Lower lobe of right lung (tissue), 2 donors: ENCODE results near the gene ANKRD9. TPM values are rescaled to one million over a fixed set of nuclear protein-coding genes. Genes with fewer than 3 reads are reported as not detected.

Source experiments
- ATAC-seq, 2 donors: fragments of 200-7000 bp; cut with Tn5 transposase; one replicate each; pipeline ENCODE4 v1.9.1; 2020 to 2022; ENCODE audit warnings: mild to moderate bottlenecking in 2 of 2, moderate library complexity in 2 of 2
- DNase-seq: peaks from one replicate; pipeline ENCODE4 v3.0.0-alpha.2; 2020
- H3K27ac ChIP-seq: fragments of 200-600 bp; one replicate; pipeline ENCODE4 v1.8.0; 2022
- H3K27me3 ChIP-seq: fragments of 200-600 bp; one replicate; pipeline ENCODE4 v1.8.0; 2022; ENCODE audit warnings: low read depth
- H3K36me3 ChIP-seq: fragments of 200-600 bp; one replicate; pipeline ENCODE4 v1.8.0; 2022; ENCODE audit warnings: mild to moderate bottlenecking
- H3K4me1 ChIP-seq: fragments of 200-600 bp; one replicate; pipeline ENCODE4 v1.8.0; 2022
- H3K4me3 ChIP-seq: fragments of 200-600 bp; one replicate; pipeline ENCODE4 v1.8.0; 2022; ENCODE audit warnings: mild to moderate bottlenecking
- H3K9me3 ChIP-seq: fragments of 200-600 bp; one replicate; pipeline ENCODE4 v1.8.0; 2022
- CTCF ChIP-seq: fragments of 200-600 bp; IDR thresholded peaks from one replicate; pipeline ENCODE4 v1.8.0; 2022; ENCODE audit warnings: antibody characterized with exemption, mild to moderate bottlenecking
- intact Hi-C: fragments of 100-400 bp; cut with DNase I; formaldehyde crosslinking; loops from one replicate; pipeline ENCODE4 v1.11.0; 2022
- total RNA-seq: library from RNA; stranded (reverse); fragmentation: NEBNext Ultra II Directional; extraction: Animal tissue kit (Norgen Biotek cat#: 25700); gene quantifications from one replicate; pipeline ENCODE4 v1.2.1, GENCODE V29; 2021
- donor health status: DM: no; HTN: yes; CAD: no; lungs with severe emphysema.

ANKRD9 gene
- total RNA-seq, 1 donor from 2014 or later: 19.5 TPM

GRCh38 chr14:102506626-102506925, 3.0 kb downstream of the ANKRD9 start:
- intact Hi-C loops: no loop called here
- H3K4me1 ChIP-seq: peaks cover 16% of the 10 kb centered on the region
- H3K27ac ChIP-seq: no peak overlapping the region
- no peaks in the 10 kb centered on the region for H3K9me3 ChIP-seq
- H3K4me3 ChIP-seq: no peak overlapping the region
- H3K27me3 ChIP-seq: no peaks in the 10 kb centered on the region
- TF ChIP-seq CTCF: no peak
- no peaks in the 10 kb centered on the region for H3K36me3 ChIP-seq
- no peak for ATAC-seq
- no peak for DNase-seq

DNA sequence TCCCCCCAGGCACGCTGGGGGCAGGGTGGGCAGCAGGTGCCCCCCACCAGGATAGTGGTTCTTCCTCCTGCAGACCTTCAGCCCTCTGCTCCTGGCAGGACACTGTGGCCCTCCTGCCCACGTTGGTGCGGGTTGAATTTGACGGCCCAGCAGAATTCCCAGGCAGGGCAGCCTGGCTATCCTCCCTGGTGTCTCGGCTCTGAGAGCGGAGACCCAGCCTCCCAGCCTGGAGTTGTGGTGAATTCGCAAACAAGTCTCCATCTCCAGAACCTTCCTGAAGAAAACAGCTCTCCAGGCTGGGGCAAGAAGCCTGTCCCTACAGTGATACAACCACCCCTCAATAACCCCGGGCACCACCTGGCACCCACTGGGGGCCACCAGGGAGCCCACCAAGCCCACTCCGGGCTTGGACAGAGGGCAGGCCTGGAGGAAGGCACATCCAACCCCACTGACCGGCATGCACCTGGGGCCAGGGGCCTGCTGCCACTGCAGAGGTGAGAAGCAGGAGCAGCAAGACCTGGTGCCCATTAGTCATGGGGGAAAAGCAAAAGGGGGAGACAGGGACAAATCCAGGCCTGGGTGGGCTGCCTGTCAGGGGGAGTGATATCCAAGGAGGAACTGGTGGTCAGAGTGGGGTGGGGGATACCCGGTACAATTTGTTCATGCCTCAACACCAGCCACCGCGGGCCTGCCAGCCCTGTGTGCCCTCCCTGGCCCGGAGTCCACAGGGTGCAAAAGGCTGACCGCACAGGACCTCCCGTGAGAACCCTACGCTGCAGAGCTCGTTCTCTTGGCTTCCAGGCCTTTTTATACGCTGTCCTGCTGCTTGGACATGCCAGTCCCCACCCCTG, 3.6 kb downstream of the ANKRD9 start:
- Histone ChIP-seq H3K9me3 (no peaks in the 10 kb centered on the region), H3K36me3 (no peaks in the 10 kb centered on the region), H3K27ac (no peak overlapping the region), H3K4me1 (peaks cover 19% of the 10 kb centered on the region), H3K4me3 (no peak overlapping the region), H3K27me3 (no peaks in the 10 kb centered on the region)
- intact Hi-C loops: no loop called here
- DNase-seq (no peak), ATAC-seq (no peak)
- TF ChIP-seq CTCF: no peak

- intact Hi-C loops: no loop called here
- Histone ChIP-seq H3K27me3 (no peaks in the 10 kb centered on the region), H3K36me3 (no peaks in the 10 kb centered on the region), H3K4me1 (peaks cover 19% of the 10 kb centered on the region), H3K27ac (no peak overlapping the region), H3K9me3 (no peaks in the 10 kb centered on the region), H3K4me3 (no peak overlapping the region)
- TF ChIP-seq CTCF: no peak
- DNase-seq: no peak
- no peak for ATAC-seq
These were observed 4.5 kb downstream of the ANKRD9 start for GRCh38 chr14:102505000-102505619.

- ATAC-seq (no peak), DNase-seq (no peak)
- Histone ChIP-seq H3K27ac (no peak overlapping the region), H3K27me3 (no peaks in the 10 kb centered on the region), H3K4me3 (no peak overlapping the region), H3K4me1 (peaks cover 26% of the 10 kb centered on the region), H3K9me3 (no peaks in the 10 kb centered on the region), H3K36me3 (peaks cover 1% of the 10 kb centered on the region)
- intact Hi-C loops: no loop called here
- TF ChIP-seq CTCF: no peak
These were observed 5.1 kb downstream of the ANKRD9 start for GRCh38 chr14:102504328-102504999.

GRCh38 chr14:102503641-102504327, 5.8 kb downstream of the ANKRD9 start:
- H3K36me3 ChIP-seq: peaks cover 8% of the 10 kb centered on the region
- DNase-seq (no peak), ATAC-seq (no peak)
- no peak for TF ChIP-seq CTCF
- no peak overlapping the region for H3K27ac ChIP-seq
- H3K4me3 ChIP-seq: no peak overlapping the region
- intact Hi-C loops: no loop called here
- no peaks in the 10 kb centered on the region for H3K9me3 ChIP-seq
- H3K27me3 ChIP-seq: no peaks in the 10 kb centered on the region
- peaks cover 26% of the 10 kb centered on the region for H3K4me1 ChIP-seq
